Activated CD4-positive, alpha-beta T cell treated with anti-CD3 and anti-CD28 coated beads, Interleukin-2, amount 50 U/mL, for 48 hours (primary cell): Measurements from ENCODE around the gene KASH5.
"Not testable (repeated sequence)": the region's sequence is repeated elsewhere in the genome, so short reads cannot be mapped to it uniquely, and the experiment has no call there.

Experiments
- DNase-seq, 2 experiments: peaks; one replicate each; pipeline ENCODE4 v3.0.0-alpha.2; 2020

Gene KASH5

GRCh38 chr19:49362048-49362928 is 25.8 kb upstream of the KASH5 start, which contains the start of gene TEAD2:
TSS of gene TEAD2 (minus strand) at chr19:49362416. CDS start at chr19:49360075, 2,341 bp downstream.
- no peak for DNase-seq

GRCh38 chr19:49362929-49363267 is 25.2 kb upstream of the KASH5 start:
- DNase-seq = no peak

GRCh38 chr19:49363268-49364082 is 24.6 kb upstream of the KASH5 start, which contains the start of gene DKKL1:
TSS of gene DKKL1 (plus strand) at chr19:49363877. CDS start at chr19:49363999, 122 bp downstream.
- peak; percentile 87 to 91 for DNase-seq

- no peak for DNase-seq
These were observed 23.8 kb upstream of the KASH5 start for GRCh38 chr19:49364083-49364737.

- no peak for DNase-seq
These were observed 21.9 kb upstream of the KASH5 start for GRCh38 chr19:49366110-49366509.

- DNase-seq = no peak
These were observed 19.2 kb upstream of the KASH5 start for GRCh38 chr19:49368711-49369358.

- no peak for DNase-seq
These were observed 16.9 kb upstream of the KASH5 start for GRCh38 chr19:49371184-49371583.

- DNase-seq = not testable (repeated sequence)
These were observed 14.9 kb upstream of the KASH5 start for GRCh38 chr19:49373174-49373573.

GRCh38 chr19:49374665-49375434 is 13.2 kb upstream of the KASH5 start:
- no peak for DNase-seq

- no peak for DNase-seq
These were observed 9.5 kb upstream of the KASH5 start for GRCh38 chr19:49378512-49378911.

GRCh38 chr19:49380391-49380790 is 7.7 kb upstream of the KASH5 start:
- DNase-seq = no peak

GRCh38 chr19:49382639-49383038 is 5.4 kb upstream of the KASH5 start:
- DNase-seq = no peak

- DNase-seq = no peak
These were observed 4.5 kb upstream of the KASH5 start for GRCh38 chr19:49383599-49383998.

- DNase-seq = no peak
These were observed 1.4 kb downstream of the KASH5 start for GRCh38 chr19:49389406-49389805.

GRCh38 chr19:49390131-49390928 is 2.3 kb downstream of the KASH5 start:
- no peak for DNase-seq

GRCh38 chr19:49390929-49391359 is 2.9 kb downstream of the KASH5 start:
- no peak for DNase-seq

GRCh38 chr19:49391581-49392399 is 3.7 kb downstream of the KASH5 start:
- DNase-seq = peak; percentile 80 to 84

- no peak for DNase-seq
These were observed 5.8 kb downstream of the KASH5 start for GRCh38 chr19:49393881-49394280.

- DNase-seq = no peak
These were observed 7.7 kb downstream of the KASH5 start for GRCh38 chr19:49395581-49396407.
